AG09309 (cell line): ENCODE data around the gene KCNIP1.

ENCODE experiments used
- DNase-seq: peaks from one replicate; pipeline ENCODE4 v3.0.0-alpha.2; 2010; ENCODE audit warnings: low read depth
- H3K4me3 ChIP-seq: 2 replicates; pipeline ENCODE4 v1.5.1; 2011; ENCODE audit warnings: mild to moderate bottlenecking, low read depth, low read length, moderate library complexity; ENCODE audit not compliant: control insufficient read depth
- TF ChIP-seq, protein P1 (sequence below): IDR thresholded peaks from 2 replicates; pipeline ENCODE4 v1.5.1; 2011; ENCODE audit warnings: mild to moderate bottlenecking, low read depth, low read length, inconsistent platforms; ENCODE audit not compliant: insufficient read depth, control insufficient read depth; ENCODE audit errors: missing control alignments

KCNIP1 gene

DNA sequence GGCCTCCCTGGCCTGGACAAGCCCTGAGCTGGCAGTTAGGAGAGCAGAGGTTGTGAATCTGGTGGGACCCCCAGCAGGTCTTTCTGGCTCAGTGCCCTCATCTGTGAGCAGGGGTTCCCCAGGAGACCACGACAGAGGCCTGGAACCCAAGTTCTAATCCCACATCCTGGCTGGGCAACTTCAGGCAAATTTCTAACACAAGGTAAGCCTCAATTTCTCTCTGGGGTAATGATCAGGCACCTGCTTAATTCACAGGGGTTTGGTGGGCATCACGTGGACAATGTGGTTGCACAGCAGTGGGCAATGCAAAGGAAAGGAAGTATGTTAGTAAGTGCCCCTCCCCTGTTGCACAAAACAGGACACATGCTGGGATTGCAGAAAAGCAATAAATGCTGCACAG, 1.9 kb upstream of the KCNIP1 start:
- TF ChIP-seq, protein P1, sequence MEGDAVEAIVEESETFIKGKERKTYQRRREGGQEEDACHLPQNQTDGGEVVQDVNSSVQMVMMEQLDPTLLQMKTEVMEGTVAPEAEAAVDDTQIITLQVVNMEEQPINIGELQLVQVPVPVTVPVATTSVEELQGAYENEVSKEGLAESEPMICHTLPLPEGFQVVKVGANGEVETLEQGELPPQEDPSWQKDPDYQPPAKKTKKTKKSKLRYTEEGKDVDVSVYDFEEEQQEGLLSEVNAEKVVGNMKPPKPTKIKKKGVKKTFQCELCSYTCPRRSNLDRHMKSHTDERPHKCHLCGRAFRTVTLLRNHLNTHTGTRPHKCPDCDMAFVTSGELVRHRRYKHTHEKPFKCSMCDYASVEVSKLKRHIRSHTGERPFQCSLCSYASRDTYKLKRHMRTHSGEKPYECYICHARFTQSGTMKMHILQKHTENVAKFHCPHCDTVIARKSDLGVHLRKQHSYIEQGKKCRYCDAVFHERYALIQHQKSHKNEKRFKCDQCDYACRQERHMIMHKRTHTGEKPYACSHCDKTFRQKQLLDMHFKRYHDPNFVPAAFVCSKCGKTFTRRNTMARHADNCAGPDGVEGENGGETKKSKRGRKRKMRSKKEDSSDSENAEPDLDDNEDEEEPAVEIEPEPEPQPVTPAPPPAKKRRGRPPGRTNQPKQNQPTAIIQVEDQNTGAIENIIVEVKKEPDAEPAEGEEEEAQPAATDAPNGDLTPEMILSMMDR, result no peak

DNA sequence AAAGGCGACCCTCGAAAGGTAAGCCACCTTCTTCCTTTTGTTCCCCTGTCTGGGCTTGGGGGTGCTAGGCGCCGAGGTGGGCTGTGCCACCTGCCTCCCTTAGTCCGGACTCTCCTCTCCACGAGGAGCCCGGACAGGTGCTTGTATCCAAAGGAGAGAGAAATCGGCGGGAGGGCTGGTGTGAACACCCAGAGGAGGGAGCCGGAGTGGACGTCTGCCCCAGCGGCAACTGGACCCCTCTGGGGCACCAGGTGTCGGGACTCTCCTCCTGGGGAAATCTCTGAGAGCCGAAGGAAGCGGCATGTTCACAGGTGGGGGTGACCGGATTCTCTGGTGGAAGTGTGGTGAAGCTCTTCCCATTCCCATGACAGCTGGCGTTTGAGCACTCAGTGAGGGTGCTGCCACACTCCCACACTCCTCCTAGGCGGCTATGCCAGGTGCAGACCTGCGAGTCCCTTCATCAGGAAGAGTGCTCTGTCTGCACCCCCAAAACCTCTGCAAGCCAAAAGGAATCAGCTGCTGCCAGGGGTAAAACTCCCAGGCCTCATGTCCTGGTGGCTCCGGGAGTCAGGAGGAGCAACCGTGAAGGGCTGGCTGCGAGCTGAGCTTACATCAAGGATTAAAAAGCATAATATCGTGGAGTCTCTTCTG, 921 bp downstream of the KCNIP1 start:
- TF ChIP-seq, protein P1, result no peak
- no peak for DNase-seq
- no peak overlapping the region for H3K4me3 ChIP-seq

More for the DNA sequence above, 1.9 kb upstream of the KCNIP1 start:
- no peak for DNase-seq
- H3K4me3 ChIP-seq, result no peak overlapping the region

DNA sequence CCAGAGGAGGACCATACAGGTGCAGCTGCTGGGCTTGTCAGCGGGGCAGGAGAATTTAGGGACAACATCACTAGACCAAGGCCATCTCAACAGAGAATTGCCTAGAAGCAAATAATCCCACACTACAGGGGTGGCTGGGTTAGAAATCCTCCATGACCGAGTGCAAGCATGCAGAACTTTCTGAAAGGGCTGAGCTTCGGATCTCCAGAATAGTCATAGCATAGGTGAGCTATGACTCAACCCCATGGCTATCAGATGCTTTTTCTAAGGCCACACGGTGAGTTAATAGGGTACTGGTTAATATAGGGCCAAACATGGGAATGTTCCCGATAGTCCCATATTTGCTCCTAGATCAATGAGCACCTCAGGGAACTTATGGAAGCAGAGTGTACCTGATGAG, 4.2 kb downstream of the KCNIP1 start:
- H3K4me3 ChIP-seq, result no peak overlapping the region
- TF ChIP-seq, protein P1, result no peak
- DNase-seq, result no peak

DNA sequence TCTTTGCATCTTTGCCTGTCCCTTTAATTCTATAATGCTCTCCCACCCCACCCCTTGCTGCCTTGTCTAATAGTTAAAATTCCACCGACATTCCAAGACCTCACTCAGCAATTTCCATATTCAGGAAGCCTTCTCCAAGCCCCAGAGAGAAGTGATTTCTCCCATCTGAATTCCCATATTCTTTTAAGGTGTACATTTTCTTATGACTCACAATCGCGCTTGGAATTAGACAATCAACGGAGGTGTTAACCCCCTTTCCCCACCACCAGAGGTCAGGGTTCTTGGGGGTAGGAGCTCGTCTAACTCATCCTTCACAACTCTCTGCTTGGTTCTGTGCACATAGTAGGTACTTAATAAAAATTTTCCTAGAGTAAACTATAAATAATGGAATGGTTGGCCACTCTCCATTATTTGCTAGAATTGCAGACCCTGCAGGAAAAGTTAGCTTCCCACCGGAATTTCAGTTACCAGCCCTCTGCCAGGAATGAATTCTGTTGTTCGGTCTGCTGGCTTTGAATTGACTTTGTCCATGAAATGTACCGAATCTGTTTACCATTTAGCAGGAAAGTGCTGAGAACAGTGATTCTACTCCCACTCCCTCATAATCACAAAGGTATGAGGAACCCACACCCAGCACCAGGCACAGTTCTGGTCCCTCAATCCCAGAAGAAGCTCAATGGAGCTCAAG, 5.0 kb downstream of the KCNIP1 start:
- no peak for DNase-seq
- H3K4me3 ChIP-seq, result no peak overlapping the region
- TF ChIP-seq, protein P1, result no peak

DNA sequence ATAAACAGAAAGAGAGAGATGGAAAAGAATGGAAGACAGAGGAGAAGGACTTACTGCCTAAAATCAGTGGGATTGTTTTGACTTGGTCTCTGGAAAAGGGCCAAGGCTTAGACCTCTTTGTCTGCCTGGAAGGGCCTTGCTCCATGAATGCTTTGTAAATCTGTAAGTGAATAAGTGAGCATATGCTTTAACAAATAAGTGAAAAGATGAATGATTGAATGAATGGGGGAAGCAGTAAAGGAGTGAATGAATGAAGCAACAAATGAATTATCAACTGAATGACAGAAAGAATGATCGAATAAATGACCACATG, 5.5 kb downstream of the KCNIP1 start:
- H3K4me3 ChIP-seq, result no peak overlapping the region
- TF ChIP-seq, protein P1, result no peak
- no peak for DNase-seq

DNA sequence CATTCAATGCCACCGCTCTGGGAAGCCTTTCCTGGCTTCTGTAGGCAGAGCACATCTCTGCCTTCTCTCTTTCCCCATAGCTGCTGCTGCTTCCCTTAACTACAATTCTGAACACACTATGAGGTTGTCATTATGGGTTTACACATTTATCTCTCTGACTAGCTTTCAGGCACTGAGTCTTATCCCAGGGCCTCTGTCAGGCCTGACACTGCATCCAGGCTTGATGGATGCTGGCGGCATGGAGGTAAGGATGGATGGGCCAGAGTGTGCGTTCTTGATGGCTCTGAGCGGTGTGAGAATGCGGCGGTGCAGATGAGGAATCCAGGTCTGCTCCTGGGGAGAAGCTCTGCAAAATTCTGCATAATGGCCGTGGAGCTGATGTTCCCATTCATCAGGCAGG, 6.3 kb downstream of the KCNIP1 start:
- H3K4me3 ChIP-seq, result no peak overlapping the region
- no peak for DNase-seq
- TF ChIP-seq, protein P1, result no peak

DNA sequence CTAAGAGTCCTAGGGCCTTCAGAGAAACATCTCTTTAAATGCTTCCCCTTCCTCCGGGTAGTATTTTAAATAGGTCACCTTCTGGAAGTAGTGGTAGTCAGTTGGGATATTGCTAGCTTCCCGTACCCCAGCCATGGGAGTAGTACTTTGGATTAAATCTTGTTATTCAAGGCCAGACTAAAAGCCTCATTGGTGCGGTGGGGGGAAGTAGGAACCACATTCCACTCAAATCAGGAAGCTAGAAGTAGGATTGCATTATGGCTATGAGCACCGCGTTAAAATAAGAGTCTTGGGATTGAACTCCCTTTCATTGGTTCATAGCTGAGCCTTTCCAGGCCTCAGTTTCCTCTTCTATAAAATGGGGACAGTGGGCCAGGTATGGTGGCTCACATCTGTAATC, 6.7 kb downstream of the KCNIP1 start:
- DNase-seq, result no peak
- TF ChIP-seq, protein P1, result no peak
- H3K4me3 ChIP-seq, result no peak overlapping the region
